Activated T-cell treated with anti-CD3 and anti-CD28 coated beads, Interleukin-2, amount 50 U/mL, for 24 hours (primary cell): Measurements from ENCODE around the gene SDC4.

Experiments used
- DNase-seq: peaks from one replicate; pipeline ENCODE4 v3.0.0-alpha.2; 2020
- H3K27ac Mint-ChIP-seq: 2 replicates; pipeline ENCODE4 v1.8.0; 2020; ENCODE audit warnings: mild to moderate bottlenecking, mixed read lengths
- H3K27me3 Mint-ChIP-seq: 2 replicates; pipeline ENCODE4 v1.8.0; 2020; ENCODE audit warnings: mixed read lengths
- H3K36me3 Mint-ChIP-seq: 2 replicates; pipeline ENCODE4 v1.8.0; 2020; ENCODE audit warnings: low read depth, mixed read lengths
- H3K4me1 Mint-ChIP-seq: 2 replicates; pipeline ENCODE4 v1.8.0; 2020; ENCODE audit warnings: low read depth, mixed read lengths
- H3K4me3 Mint-ChIP-seq: 2 replicates; pipeline ENCODE4 v1.8.0; 2020; ENCODE audit warnings: mild to moderate bottlenecking, moderate library complexity, mixed read lengths
- H3K9me3 Mint-ChIP-seq: 2 replicates; pipeline ENCODE4 v1.8.0; 2020; ENCODE audit warnings: mixed read lengths

SDC4 gene

DNA sequence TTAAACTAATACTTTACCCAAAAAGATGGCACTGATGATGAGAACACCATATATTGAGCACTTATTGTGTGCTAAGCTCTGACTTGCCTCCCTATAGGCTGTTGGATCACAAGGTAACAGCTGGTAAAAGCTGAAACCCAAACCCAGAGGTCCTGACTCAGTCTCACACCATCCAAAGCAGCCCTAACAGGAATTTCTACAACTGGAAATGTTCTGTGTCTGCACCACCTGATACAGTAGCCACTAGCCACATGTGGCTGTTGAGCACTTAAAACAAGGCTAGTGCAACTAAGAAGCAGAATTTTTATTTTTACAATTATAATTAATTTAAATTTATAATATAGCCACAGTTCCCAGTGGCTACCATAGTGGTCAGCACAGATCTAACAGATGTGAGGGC is 24.5 kb downstream of the SDC4 start:
- no peak overlapping the region for H3K4me3 Mint-ChIP-seq
- DNase-seq: no peak
- no peak overlapping the region for H3K27ac Mint-ChIP-seq
- H3K36me3 Mint-ChIP-seq: peaks cover 33% of the 10 kb centered on the region
- H3K27me3 Mint-ChIP-seq: no peaks in the 10 kb centered on the region
- H3K9me3 Mint-ChIP-seq: no peaks in the 10 kb centered on the region
- peaks cover 20% of the 10 kb centered on the region for H3K4me1 Mint-ChIP-seq

- Mint-ChIP-seq H3K9me3 (no peaks in the 10 kb centered on the region), H3K36me3 (peaks cover 26% of the 10 kb centered on the region), H3K4me1 (peaks cover 27% of the 10 kb centered on the region), H3K27me3 (no peaks in the 10 kb centered on the region), H3K27ac (no peak overlapping the region), H3K4me3 (no peak overlapping the region)
- DNase-seq: no peak
Observed at GRCh38 chr20:45322952-45323383, 25.3 kb downstream of the SDC4 start.

DNA sequence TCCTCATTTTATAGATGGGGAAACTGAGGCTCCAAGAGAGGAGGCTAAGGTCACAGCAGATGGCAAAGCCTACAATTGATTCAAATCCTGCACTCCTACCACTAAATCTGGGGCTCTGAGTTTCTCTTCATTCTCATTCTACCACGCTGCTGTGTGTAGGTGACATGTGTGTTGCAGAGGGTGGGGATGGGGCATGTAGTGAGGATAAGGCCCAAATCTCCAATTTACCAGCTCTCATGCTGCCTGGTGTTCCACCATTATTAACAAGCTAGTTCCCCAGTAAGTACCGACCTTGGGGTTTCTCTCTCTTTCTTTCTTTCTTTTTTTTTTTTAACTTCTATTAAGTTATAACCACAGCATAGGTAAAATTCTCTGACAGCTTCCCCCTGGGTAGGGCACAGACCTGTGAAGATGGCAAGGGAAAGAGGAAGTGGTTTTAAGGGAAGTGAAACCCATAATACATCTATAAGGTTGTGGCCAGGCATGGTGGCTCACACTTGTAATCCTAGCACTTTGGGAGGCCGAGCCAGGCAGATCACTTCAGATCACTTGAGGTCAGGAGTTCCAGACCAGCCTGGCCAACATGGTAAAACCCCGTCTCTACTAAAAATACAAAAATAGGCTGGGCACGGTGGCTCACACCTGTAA is 27.2 kb downstream of the SDC4 start:
- peaks cover 10% of the 10 kb centered on the region for H3K27me3 Mint-ChIP-seq
- peaks cover 10% of the 10 kb centered on the region for H3K36me3 Mint-ChIP-seq
- H3K9me3 Mint-ChIP-seq: no peaks in the 10 kb centered on the region
- peaks cover 27% of the 10 kb centered on the region for H3K4me1 Mint-ChIP-seq
- no peak overlapping the region for H3K4me3 Mint-ChIP-seq
- no peak for DNase-seq
- H3K27ac Mint-ChIP-seq: peak overlapping the region; percentile 29

- H3K9me3 Mint-ChIP-seq: no peaks in the 10 kb centered on the region
- no peak for DNase-seq
- no peaks in the 10 kb centered on the region for H3K36me3 Mint-ChIP-seq
- H3K4me1 Mint-ChIP-seq: peaks cover 27% of the 10 kb centered on the region
- peaks cover 28% of the 10 kb centered on the region for H3K27me3 Mint-ChIP-seq
- H3K4me3 Mint-ChIP-seq: peak overlapping the region; percentile 2
- H3K27ac Mint-ChIP-seq: peak overlapping the region; percentile 66
Observed at GRCh38 chr20:45318948-45319347, 29.3 kb downstream of the SDC4 start.

- peaks cover 33% of the 10 kb centered on the region for H3K27me3 Mint-ChIP-seq
- no peaks in the 10 kb centered on the region for H3K36me3 Mint-ChIP-seq
- no peaks in the 10 kb centered on the region for H3K9me3 Mint-ChIP-seq
- H3K4me1 Mint-ChIP-seq: peaks cover 27% of the 10 kb centered on the region
- no peak for DNase-seq
- peak overlapping the region; percentile 66 for H3K27ac Mint-ChIP-seq
- no peak overlapping the region for H3K4me3 Mint-ChIP-seq
Observed at GRCh38 chr20:45318386-45318939, 29.8 kb downstream of the SDC4 start.

DNA sequence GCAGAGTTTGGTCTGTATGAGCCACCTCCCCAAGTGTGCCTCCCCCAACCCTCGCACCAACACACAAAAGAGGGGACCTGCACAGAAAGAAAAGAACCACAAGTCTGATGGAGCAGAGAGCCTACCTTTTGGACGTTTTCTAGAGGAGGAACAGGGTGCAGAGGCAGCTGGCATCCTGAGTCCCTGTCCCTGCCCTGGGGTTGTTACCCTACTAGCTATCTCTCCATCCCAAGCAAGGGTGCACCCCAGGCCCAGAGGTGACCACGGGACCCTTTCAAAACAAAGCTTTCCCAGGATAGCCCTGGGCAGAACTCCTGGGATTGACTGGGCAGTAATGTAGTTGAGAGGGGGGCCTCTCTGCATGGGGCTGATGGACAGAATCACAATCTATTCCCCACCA is 30.4 kb downstream of the SDC4 start:
- no peak for DNase-seq
- H3K27me3 Mint-ChIP-seq: peaks cover 36% of the 10 kb centered on the region
- peaks cover 27% of the 10 kb centered on the region for H3K4me1 Mint-ChIP-seq
- H3K4me3 Mint-ChIP-seq: no peak overlapping the region
- H3K9me3 Mint-ChIP-seq: no peaks in the 10 kb centered on the region
- peak overlapping the region; percentile 66 for H3K27ac Mint-ChIP-seq
- H3K36me3 Mint-ChIP-seq: no peaks in the 10 kb centered on the region

GRCh38 chr20:45316150-45317080 is 31.8 kb downstream of the SDC4 start:
- no peak for DNase-seq
- Mint-ChIP-seq H3K27me3 (peaks cover 50% of the 10 kb centered on the region), H3K9me3 (no peaks in the 10 kb centered on the region), H3K4me1 (peaks cover 28% of the 10 kb centered on the region), H3K4me3 (no peak overlapping the region), H3K27ac (no peak overlapping the region), H3K36me3 (no peaks in the 10 kb centered on the region)

GRCh38 chr20:45315672-45316071 is 32.6 kb downstream of the SDC4 start:
- H3K27ac Mint-ChIP-seq: no peak overlapping the region
- H3K4me1 Mint-ChIP-seq: peaks cover 25% of the 10 kb centered on the region
- no peaks in the 10 kb centered on the region for H3K9me3 Mint-ChIP-seq
- H3K4me3 Mint-ChIP-seq: no peak overlapping the region
- peaks cover 57% of the 10 kb centered on the region for H3K27me3 Mint-ChIP-seq
- DNase-seq: no peak
- H3K36me3 Mint-ChIP-seq: no peaks in the 10 kb centered on the region

DNA sequence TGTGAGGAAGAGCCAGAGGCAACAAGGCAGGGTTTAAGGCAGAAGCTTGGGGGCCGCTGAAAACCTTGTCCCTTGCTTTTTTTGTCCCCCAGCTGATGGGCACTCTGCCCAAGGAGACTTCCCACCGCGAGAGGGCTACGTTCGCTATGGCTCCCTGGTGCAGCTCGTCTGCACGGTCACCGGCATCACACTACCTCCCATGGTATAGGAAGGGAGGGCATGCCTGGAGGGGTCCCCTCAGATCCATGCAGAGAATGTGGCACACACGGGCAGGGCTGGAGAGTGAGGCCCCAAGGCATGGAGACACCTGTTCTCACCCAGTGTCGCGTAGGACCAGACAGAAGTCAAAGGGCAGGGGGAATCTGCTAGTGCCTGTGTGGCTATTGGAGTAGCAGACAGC is 34.3 kb downstream of the SDC4 start:
- Mint-ChIP-seq H3K4me3 (no peak overlapping the region), H3K4me1 (peaks cover 17% of the 10 kb centered on the region), H3K27me3 (peaks cover 71% of the 10 kb centered on the region), H3K36me3 (no peaks in the 10 kb centered on the region), H3K9me3 (no peaks in the 10 kb centered on the region), H3K27ac (no peak overlapping the region)
- no peak for DNase-seq

DNA sequence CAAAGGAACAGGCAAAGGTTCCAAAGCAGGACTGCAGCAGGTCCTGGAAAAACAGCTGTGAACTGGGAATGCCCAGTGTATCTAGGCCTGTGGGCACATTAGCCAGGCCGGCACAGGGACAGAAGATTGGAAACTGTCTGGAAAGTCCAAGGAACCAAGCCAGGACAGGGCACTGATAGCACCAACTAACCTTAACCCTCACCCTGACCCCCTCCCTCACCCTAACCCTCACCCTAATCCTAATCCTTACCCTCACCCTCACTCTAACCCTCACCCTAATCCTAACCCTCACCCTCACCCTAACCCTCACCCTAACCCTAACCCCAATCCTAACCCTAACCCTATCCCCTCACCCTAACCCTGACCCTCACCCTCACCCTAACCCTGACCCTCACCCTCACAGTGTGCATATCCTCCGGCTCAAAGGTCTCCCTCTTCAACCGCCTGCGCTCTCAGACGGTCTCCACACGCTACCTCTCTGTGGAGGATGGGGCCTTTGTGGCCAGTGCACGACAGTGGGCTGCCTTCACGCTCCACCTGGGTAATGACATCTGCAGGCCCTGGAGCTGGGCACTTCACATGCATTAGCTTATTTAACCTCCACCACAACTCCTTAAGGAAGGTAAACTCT is 35.0 kb downstream of the SDC4 start:
- Mint-ChIP-seq H3K4me1 (peaks cover 10% of the 10 kb centered on the region), H3K9me3 (no peaks in the 10 kb centered on the region), H3K36me3 (no peaks in the 10 kb centered on the region), H3K4me3 (no peak overlapping the region), H3K27me3 (peaks cover 71% of the 10 kb centered on the region), H3K27ac (no peak overlapping the region)
- no peak for DNase-seq

DNA sequence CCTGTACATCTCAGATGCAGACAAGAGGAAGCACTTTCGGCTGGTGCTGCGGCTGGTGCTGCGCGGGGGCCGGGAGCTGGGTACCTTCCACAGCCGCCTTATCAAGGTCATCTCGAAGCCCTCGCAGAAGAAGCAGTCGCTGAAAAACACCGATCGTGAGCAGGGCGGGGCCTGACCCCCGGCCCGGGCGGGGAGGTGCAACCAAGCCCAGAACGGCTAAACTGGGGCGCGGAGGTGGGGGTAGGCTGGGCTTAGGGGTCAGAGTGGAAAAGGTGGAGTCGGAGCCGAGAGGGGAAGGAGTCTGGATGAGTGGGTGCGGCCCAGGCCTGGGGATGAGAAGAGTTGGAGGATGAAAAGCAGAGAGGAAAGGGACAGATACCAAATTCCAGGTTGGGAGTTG is 36.0 kb downstream of the SDC4 start:
- Mint-ChIP-seq H3K27ac (no peak overlapping the region), H3K4me1 (peaks cover 8% of the 10 kb centered on the region), H3K27me3 (peaks cover 76% of the 10 kb centered on the region), H3K36me3 (no peaks in the 10 kb centered on the region), H3K4me3 (no peak overlapping the region), H3K9me3 (no peaks in the 10 kb centered on the region)
- DNase-seq: no peak

DNA sequence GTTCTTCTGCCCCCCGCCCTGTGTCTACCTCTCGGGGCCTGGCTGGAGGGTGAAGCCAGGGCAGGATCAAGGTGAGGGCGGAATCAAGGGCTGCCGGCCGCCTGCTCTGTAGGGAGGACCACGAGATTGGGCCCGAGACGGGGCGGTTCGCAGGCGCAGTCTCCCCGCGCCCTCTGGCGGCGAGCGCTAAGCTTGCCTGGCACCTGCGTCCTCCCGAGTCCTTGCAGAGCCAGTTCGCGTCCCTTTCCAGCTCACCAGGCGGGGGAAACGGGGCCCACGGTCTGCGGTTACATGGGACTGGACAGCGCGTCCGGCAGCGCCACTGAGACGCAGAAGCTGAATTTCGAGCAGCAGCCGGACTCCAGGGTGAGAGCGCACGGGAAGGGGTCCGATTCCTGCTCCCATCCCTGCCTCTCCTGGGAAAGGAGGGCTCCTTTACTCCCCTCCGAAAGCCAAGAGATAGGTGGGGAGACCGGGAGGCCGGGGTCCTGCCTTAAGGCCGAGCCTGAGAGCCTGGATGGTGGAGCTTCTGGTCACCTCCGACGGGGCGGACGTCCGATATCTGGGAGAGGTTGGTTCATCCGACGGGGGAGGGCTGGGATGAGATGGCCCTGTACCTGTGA is 36.5 kb downstream of the SDC4 start:
- Mint-ChIP-seq H3K27me3 (peaks cover 76% of the 10 kb centered on the region), H3K9me3 (no peaks in the 10 kb centered on the region), H3K4me1 (peaks cover 8% of the 10 kb centered on the region), H3K27ac (no peak overlapping the region), H3K36me3 (no peaks in the 10 kb centered on the region), H3K4me3 (no peak overlapping the region)
- peak; percentile 80 for DNase-seq

GRCh38 chr20:45309075-45309474 is 39.1 kb downstream of the SDC4 start:
- Mint-ChIP-seq H3K36me3 (no peaks in the 10 kb centered on the region), H3K27me3 (peaks cover 78% of the 10 kb centered on the region), H3K9me3 (no peaks in the 10 kb centered on the region), H3K4me3 (no peak overlapping the region), H3K4me1 (peaks cover 9% of the 10 kb centered on the region), H3K27ac (no peak overlapping the region)
- no peak for DNase-seq

- Mint-ChIP-seq H3K27me3 (peaks cover 78% of the 10 kb centered on the region), H3K4me3 (no peak within 1 kb of the TSS), H3K9me3 (no peaks in the 10 kb centered on the region), H3K36me3 (no peaks in the 10 kb centered on the region), H3K4me1 (peaks cover 18% of the 10 kb centered on the region), H3K27ac (no peak within 1 kb of the TSS)
- no peak for DNase-seq
Observed at GRCh38 chr20:45308117-45308778, 40.0 kb downstream of the SDC4 start, which contains the start of gene MATN4. MATN4 (minus strand) TSS chr20:45308299; CDS start chr20:45305582, 2,717 bp downstream.
